Midbrain (tissue), 1 donor: ENCODE data around the gene ELOVL5.
"Not testable (repeated sequence)": the region's sequence is repeated elsewhere in the genome, so short reads cannot be mapped to it uniquely, and the experiment has no call there.

ENCODE experiments used
- DNase-seq: peaks from one replicate; lab custom pipeline; 2025; lab: John Stamatoyannopoulos, UW

The ELOVL5 gene

GRCh38 chr6:53305506-53306005 is 43.2 kb downstream of the ELOVL5 start:
- not testable (repeated sequence) for DNase-seq

- not testable (repeated sequence) for DNase-seq
Measured at GRCh38 chr6:53304953-53305352, 43.8 kb downstream of the ELOVL5 start.

GRCh38 chr6:53302678-53303360 is 45.9 kb downstream of the ELOVL5 start:
- DNase-seq = no peak

DNA sequence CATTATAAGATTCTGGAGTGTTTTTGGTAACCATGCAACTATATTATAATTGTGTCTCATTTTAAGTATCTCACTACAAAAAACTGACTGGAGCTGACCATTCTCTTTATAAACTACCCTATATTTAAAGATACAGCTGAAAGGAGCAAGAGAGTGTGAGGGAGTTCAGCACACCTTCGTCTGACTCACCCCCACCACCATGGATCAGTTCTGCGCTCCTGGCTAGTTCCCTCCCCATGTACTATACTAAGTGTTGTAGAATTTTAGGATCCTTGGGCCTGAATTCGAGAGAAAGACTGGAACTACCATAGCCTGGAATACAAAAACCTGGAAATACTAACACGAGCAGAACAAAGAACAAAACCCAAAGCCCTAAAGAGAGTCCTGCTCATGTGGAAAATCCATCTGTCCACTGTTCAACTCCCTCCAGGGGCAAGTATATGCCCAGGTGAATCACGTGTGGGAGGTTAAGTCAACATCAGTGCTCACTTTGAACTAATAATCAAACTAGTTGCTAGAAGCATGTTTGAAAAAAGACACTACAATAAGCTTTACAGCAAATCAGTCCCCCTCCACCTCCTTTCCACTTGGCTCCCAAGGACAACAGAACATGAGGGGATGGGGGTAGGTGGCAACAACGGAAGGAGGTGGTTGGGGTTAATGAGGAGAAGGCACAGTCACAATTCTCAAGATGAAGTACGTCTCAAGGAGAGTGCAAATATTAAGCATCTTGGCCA is 46.8 kb downstream of the ELOVL5 start:
- DNase-seq = no peak

DNA sequence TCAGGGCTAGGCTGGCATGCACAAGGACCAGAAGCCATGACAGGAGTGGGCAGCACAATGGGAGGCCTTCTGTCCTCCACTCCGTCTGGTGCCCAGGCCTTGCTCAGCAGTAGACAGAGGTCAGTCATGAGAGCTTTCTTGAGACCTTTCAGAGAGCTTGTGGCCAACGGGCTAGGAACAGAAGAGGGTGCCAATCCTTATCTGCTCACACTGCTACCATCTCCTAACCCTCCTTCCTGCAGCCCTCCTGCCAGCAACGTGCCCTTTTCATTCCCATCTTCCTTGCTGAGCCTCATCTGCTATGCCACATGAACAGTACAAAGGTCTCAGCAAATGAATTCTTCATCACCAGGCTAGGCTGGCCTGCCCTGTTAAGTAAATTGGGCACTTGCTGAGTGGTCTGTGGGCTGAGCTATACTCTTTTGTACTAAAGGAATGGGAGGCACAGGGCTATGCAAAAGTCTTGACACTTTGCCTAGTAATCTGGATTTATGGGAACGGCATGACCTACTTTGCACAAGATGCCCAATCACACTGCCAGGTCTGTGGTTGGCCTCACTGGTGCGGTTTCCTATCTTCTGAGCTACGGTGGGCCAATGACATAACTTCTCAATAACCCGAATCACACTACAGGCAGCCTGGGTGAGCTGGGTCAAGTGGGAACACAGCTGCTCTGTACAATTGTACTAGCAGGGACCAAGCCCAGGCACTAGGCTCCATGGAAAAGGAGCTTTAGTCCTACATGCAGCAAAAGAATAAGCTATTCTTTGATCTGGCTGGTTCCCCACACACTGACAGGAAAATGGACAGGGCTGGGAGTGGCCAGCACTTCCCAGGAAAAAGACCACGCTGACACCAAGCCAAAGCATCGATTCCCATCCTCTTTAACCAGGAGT is 47.8 kb downstream of the ELOVL5 start:
- peak; percentile 68 for DNase-seq

GRCh38 chr6:53299331-53300005 is 49.3 kb downstream of the ELOVL5 start:
- no peak for DNase-seq

- no peak for DNase-seq
Measured at GRCh38 chr6:53297004-53297403, 51.7 kb downstream of the ELOVL5 start.

- DNase-seq = no peak
Measured at GRCh38 chr6:53295176-53295575, 53.6 kb downstream of the ELOVL5 start.

DNA sequence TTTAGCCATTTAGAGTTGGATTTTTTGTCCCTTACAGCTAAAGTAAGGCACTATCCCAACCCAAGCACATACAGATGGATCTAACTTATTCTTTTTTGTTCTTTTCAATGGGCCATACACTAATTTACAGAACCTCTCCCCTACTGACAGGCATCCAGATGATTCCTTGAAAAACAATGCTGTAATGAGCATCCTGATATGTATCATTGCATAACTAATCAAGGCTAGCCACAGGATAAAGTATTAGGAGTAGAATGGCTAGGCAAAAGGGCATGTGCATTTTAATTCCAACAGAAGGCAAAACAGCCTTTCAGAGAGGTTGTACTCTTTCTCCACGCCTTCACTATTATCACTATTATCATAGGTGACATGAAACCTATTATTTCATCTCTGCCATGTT is 54.1 kb downstream of the ELOVL5 start:
- DNase-seq = no peak

GRCh38 chr6:53294095-53294494 is 54.7 kb downstream of the ELOVL5 start:
- no peak for DNase-seq

GRCh38 chr6:53293691-53294090 is 55.1 kb downstream of the ELOVL5 start:
- DNase-seq = no peak

DNA sequence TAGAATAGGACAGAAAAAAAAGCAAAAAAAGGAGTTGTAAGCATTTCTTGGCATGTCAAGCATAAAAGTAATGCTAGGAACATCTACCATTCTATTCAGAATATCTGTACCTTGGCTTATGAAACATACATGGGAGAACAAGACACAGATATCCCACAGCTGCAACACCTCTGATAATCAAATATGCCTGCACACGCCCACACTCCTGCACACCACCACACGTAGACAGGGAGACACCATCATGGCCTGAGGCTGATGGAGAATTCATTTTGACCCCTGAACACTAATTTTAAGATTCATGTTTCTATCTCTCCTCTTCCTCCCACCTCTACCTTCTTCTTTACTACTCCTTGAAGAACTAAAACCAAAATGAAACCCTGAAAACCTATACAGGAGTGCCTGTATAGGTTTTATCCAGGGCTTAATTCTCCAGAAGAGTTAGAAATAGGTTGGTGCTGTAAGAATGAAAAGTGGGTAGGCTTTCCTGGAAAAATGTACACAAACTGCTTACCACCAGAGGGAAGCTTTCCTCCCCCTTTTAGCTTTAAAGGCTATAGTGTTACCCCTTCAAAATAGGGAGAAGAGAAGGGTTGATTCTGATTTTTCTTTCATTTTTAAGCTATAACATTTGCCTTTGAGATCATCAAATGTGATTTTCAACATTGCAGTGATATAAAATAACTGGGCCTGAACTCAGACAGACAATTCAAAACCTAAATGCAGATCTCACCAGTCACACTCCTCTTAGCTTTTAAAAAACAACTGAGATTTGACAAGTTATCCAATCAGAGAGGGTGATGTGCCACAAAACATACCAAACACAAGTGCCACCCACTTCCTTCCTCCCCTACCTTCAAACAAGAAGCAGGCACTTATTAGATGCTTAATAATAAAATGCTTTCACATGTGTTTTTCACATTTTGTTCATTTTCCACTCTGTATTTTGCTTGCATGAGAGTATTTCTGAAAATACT is 57.9 kb downstream of the ELOVL5 start:
- DNase-seq = no peak

DNA sequence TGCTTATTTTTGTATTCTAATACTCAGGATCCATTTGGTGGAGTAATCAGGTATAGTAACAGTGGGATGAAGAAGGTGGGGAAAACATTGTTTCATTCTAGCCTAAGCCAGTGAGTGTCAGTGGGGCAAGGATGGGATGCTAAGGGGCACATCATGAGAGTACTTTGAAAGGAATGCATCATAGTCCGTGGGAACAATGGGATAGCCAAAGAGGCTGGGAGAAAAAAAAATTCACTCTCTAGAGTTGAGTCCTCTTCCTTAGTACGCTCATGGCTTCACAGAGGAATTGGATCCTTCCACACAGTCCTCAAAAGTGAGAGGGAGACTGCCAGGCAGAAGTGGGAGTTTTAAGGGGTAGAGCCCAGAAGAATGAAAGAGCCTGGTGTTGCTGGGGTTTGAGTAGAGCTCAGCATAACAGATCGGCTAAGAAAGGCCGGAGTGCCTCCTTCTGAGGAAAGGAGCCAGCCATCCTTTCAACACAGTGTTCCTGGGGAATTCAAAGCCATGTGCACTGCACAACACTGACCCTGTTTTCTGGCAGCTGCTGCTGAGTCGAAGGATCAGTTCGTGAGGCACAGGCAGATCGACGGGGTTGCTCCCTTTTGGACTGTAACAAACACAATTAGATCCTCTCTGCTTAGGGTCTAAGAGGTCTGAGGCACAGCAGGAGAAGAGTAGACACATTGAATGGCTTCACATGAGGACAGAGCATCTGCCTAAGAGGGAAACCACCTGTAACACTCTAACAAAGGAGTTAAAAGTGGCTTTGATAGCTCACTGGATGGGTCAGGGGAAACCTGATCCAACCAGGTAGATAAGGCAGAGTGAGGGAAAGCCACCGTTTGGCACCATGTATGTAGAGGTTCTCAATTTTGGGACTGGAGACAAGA is 61.2 kb downstream of the ELOVL5 start:
- peak; percentile 67 for DNase-seq

- no peak for DNase-seq
Measured at GRCh38 chr6:53284901-53285300, 63.8 kb downstream of the ELOVL5 start.

DNA sequence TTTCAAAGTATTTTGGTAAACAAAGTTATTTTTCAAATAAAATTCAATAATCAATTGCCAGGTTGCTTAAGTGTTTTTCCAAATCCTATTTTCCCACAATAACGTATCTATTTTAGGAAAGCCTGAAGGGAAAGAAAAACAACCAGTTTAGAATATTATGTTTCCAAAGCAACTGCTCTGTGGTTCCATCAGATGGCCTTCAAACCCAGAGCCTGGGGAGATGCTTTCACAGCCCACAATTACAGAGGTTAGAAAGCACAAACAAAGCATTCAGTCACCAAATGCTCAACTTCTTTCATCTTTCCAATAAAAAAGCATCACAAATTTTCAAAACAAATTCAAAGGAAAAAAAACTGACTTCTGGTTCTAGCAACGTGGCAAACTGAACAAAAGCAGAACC is 66.0 kb downstream of the ELOVL5 start:
- peak; percentile 42 for DNase-seq

- no peak for DNase-seq
Measured at GRCh38 chr6:53282234-53282633, 66.5 kb downstream of the ELOVL5 start.

DNA sequence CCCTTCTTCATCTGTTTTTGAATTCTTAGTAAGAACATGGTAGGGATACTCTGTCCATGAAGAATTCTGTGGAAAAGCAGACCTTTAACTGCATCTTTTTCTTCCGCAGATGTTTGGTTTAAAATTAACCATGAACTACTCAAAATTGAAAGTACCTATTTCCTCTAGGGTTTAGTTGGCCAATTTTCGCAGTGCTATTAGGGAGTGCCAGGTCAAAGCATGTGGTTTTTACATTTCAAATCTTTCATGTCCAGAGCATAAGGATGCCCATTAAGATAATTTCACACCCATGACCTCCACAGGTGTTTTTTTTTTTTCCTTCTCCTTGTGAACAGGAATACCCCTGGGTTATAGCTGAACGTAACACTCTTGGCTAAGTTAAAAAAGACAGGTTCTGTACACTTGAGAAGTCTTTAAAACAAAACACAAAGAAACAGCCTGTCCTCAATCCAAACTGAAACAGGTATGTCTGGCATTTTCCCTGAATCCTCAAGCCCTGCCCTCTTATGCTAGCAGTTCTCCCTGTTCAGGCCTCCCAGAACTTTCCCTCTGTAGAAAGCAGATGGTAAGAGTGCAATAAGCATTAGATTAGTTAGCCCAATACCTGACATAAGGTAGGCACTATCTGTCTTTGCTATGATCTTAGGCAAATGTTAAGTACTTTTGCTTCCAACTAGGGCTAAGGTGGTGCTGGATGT is 67.1 kb downstream of the ELOVL5 start:
- no peak for DNase-seq

DNA sequence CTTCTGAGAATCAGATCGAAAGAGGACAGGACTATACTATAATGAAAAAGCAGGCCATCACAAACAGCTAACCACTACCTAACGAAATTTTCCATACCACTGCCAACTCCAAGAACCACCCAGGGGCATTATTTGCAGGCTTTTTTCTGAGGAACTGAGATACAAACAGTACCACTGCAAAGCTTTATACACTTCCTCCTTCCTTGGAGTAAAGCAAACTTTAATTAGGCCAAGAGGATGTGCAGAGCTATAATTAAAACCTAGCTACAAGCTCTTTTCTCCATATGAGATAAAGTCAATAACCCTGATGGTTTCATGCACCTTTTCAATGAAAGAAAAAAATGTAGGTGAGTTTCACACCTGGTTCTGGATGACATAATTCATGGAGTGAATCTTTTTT is 68.5 kb downstream of the ELOVL5 start:
- DNase-seq = no peak

DNA sequence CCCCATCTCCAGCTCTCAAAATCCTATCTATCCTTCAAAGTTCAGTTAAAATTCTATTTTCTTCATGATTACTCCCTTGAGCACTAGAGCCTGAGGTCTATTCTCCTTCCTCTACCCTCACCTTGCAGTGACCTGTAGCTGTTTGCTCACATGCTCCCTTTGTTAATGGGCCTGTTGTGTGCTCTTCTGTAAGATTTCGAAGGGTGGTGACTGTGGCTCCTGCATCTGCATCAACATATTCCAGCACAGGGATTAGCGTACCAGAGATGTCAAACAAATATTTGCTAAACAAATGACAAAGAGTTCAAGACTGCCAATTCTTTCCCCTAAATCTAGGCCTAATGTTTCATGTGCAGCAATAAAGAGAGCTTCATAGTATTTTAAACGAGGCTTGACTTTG is 69.5 kb downstream of the ELOVL5 start:
- DNase-seq = no peak
